GM12878 (cell line): ENCODE data around the gene STKLD1. TPM values are rescaled to one million over a fixed set of nuclear protein-coding genes. Genes with fewer than 3 reads are reported as not detected.

ENCODE experiments used
- ATAC-seq: fragments of 200-7000 bp; cut with Tn5 transposase; 3 replicates; pipeline ENCODE4 v1.9.1; 2020; ENCODE audit warnings: mild to moderate bottlenecking, moderate library complexity
- BruUV-seq: library from RNA; stranded (reverse); fragments of 400-500 nt; replicated peaks from 2 replicates; lab custom pipeline; 2021; lab: Mats Ljungman, UMichigan
- CTCF ChIA-PET: fragments of 300-600 bp; sonication (Branson Sonifier 250); formaldehyde crosslinking; extraction: SDS; loops from one replicate; lab custom pipeline; 2021; ENCODE audit warnings: inconsistent platforms; lab: Yijun Ruan, JAX
- POLR2A ChIA-PET: fragments of 350-600 bp; formaldehyde crosslinking; extraction: SDS; loops from one replicate; lab custom pipeline; 2021; ENCODE audit warnings: inconsistent platforms; lab: Charles Lee
- RAD21 ChIA-PET: fragments of 300-600 bp; sonication (Branson Sonifier 250); formaldehyde crosslinking; loops from one replicate; lab custom pipeline; 2023; ENCODE audit warnings: antibody characterized with exemption; ENCODE audit not compliant: unreplicated experiment; lab: Charles Lee
- SMC1A ChIA-PET: fragments of 300-600 bp; sonication (Branson Sonifier 250); formaldehyde crosslinking; loops from one replicate; lab custom pipeline; 2023; ENCODE audit not compliant: unreplicated experiment, uncharacterized antibody; lab: Charles Lee
- DNase-seq: peaks from one replicate; pipeline ENCODE4 v3.0.0-alpha.2; 2011; ENCODE audit warnings: low read depth, low spot score
- FAIRE-seq: peaks from 3 replicates; lab custom pipeline; 2011; peaks lifted over from hg19 to GRCh38; lab: Jason Lieb, UNC
- H2AFZ ChIP-seq: 2 replicates; pipeline ENCODE4 v1.6.0; 2011; ENCODE audit warnings: low read depth, low read length, control low read depth; ENCODE audit not compliant: control insufficient read depth
- H3K27ac ChIP-seq: 2 replicates; pipeline ENCODE4 v1.5.1; 2011; ENCODE audit warnings: control low read depth; ENCODE audit not compliant: control insufficient read depth, insufficient read depth
- H3K27me3 ChIP-seq, 2 experiments: replicated peaks in 1 of 2; 2 replicates each; pipeline versions ENCODE4 v1.6.0 to v1.6.1; 2011; ENCODE audit warnings: low read length in 1 of 2; ENCODE audit not compliant: control insufficient read depth in 2 of 2, insufficient read depth in 2 of 2
- H3K36me3 ChIP-seq, 2 experiments: 2 replicates each; pipeline ENCODE4 v1.5.1; 2011; ENCODE audit warnings: low read length in 1 of 2; ENCODE audit not compliant: control insufficient read depth in 2 of 2, insufficient read depth in 2 of 2
- H3K4me1 ChIP-seq: 2 replicates; pipeline ENCODE4 v1.6.1; 2011; ENCODE audit warnings: mild to moderate bottlenecking, low read length, moderate library complexity, mixed read lengths; ENCODE audit not compliant: control insufficient read depth, insufficient read depth
- H3K4me2 ChIP-seq: 2 replicates; pipeline ENCODE4 v1.6.0; 2011; ENCODE audit warnings: control low read depth; ENCODE audit not compliant: control insufficient read depth, insufficient read depth
- H3K4me3 ChIP-seq: fragments of 200-600 bp; sonication (generic); 2 replicates; pipeline ENCODE4 v1.5.1; 2016
- H3K79me2 ChIP-seq: 2 replicates; pipeline ENCODE4 v1.6.0; 2011; ENCODE audit warnings: low read length; ENCODE audit not compliant: control insufficient read depth, insufficient read depth
- H3K9ac ChIP-seq: 2 replicates; pipeline ENCODE4 v1.8.0; 2011; ENCODE audit warnings: low read length, control low read depth, mixed read lengths; ENCODE audit not compliant: control insufficient read depth, insufficient read depth
- H3K9me3 ChIP-seq: replicated peaks from 3 replicates; pipeline ENCODE4 v1.5.1; 2011; ENCODE audit warnings: mild to moderate bottlenecking, low read length; ENCODE audit not compliant: control insufficient read depth, insufficient read depth
- H4K20me1 ChIP-seq: 2 replicates; pipeline ENCODE4 v1.6.0; 2011; ENCODE audit not compliant: control insufficient read depth, insufficient read depth
- CBFB ChIP-seq: IDR thresholded peaks from 2 replicates; pipeline ENCODE4 v1.6.1; 2016; ENCODE audit warnings: antibody characterized with exemption, low read depth
- FOXM1 ChIP-seq: IDR thresholded peaks from 2 replicates; pipeline ENCODE4 v1.6.1; 2012; ENCODE audit warnings: low read depth, mild to moderate bottlenecking, inconsistent platforms, low read length, moderate library complexity
- HDAC6 ChIP-seq: fragments of 200-600 bp; sonication (generic); IDR thresholded peaks from one replicate; pipeline ENCODE4 v1.8.0; 2017; ENCODE audit warnings: antibody characterized with exemption; ENCODE audit not compliant: unreplicated experiment
- MTA3 ChIP-seq: IDR thresholded peaks from 2 replicates; pipeline ENCODE4 v1.6.1; 2012; ENCODE audit warnings: low read length, inconsistent platforms, borderline replicate concordance
- PML ChIP-seq: IDR thresholded peaks from 2 replicates; pipeline ENCODE4 v1.6.1; 2012; ENCODE audit warnings: low read length, inconsistent platforms
- POLR2AphosphoS2 ChIP-seq: IDR thresholded peaks from 2 replicates; pipeline ENCODE4 v1.6.1; 2011; ENCODE audit warnings: low read depth, mild to moderate bottlenecking, low read length, improper control_type of control experiment, moderate library complexity
- POLR2AphosphoS5 ChIP-seq: IDR thresholded peaks from 2 replicates; pipeline ENCODE4 v1.6.1; 2011; ENCODE audit warnings: mild to moderate bottlenecking, low read length, inconsistent platforms
- RUNX3 ChIP-seq: IDR thresholded peaks from 2 replicates; pipeline ENCODE4 v1.6.1; 2012; ENCODE audit warnings: low read length, inconsistent platforms
- WGBS: methylation state at CpG from one replicate; pipeline ENCODE4 v1.1.6; 2016; ENCODE audit warnings: low lambda C conversion rate; ENCODE audit not compliant: insufficient replicate concordance, insufficient coverage; ENCODE audit errors: missing lambda C conversion rate; 5-methylcytosine and 5-hydroxymethylcytosine counted together
- in situ Hi-C: fragments of 300-500 bp; cut with MboI; formaldehyde crosslinking; loops from 9 replicates; pipeline ENCODE4 v1.14.3; 2018; ENCODE audit warnings: mixed read lengths
- intact Hi-C: fragments of 100-400 bp; cut with micrococcal nuclease; formaldehyde crosslinking; loops from one replicate; pipeline ENCODE4 v1.14.2; 2022; ENCODE audit not compliant: unreplicated experiment
- polyA plus RNA-seq, 11 experiments: library from polyadenylated mRNA; depleted of rRNA in 4 of 11; unstranded in 6 of 11; stranded (reverse) in 5 of 11; fragments of >200 nt; fragmentation: Nextera tagmentation in 4 of 11; fragmentation: Illumina TruSeq in 1 of 11; extraction: Ambion mirVana in 4 of 11; extraction: Trizol in 1 of 11; gene quantifications; 1 replicate in 1 of 11; 2 replicates in 10 of 11; pipeline versions ENCODE4 v1.2.1 to v1.2.3, GENCODE V29; 2011 to 2016; ENCODE audit warnings: inconsistent platforms in 2 of 11, missing spikeins in 2 of 11, low read depth in 1 of 11
- total RNA-seq, 4 experiments: library from RNA; depleted of rRNA in 3 of 4; stranded (reverse); fragments of >200 nt in 3 of 4; fragmentation: Illumina TruSeq in 1 of 4; extraction: Trizol in 1 of 4; gene quantifications; 2 replicates each; pipeline versions ENCODE4 v1.2.1 to v1.2.3, GENCODE V29; 2013 to 2021

STKLD1 gene
- total and polyA plus RNA-seq, 10 of the 15 experiments (the other 5 are each of a cell fraction or from before 2014, with no cell fraction given), result 0.07 to 0.40 (median 0.29) TPM; not detected in 4

- intact Hi-C loops, result no loop called here
- ChIA-PET RAD21 (no interaction called here), CTCF (interaction anchor here (1.0 to 1.8 kb wide), 2 partner anchors 13 to 22 kb away, joined by 4 read pairs; no protein-coding TSS in a partner anchor), POLR2A (no interaction called here), SMC1A (no interaction called here)
- H2AFZ ChIP-seq, result no peak overlapping the region
- no TSS peak for BruUV-seq
- H3K4me2 ChIP-seq, result no peak overlapping the region
- ATAC-seq (no peak), DNase-seq (no peak), FAIRE-seq (no peak)
- peaks cover 22 to 43% of the 10 kb centered on the region in 2 experiments for H3K36me3 ChIP-seq
- peaks cover 6% of the 10 kb centered on the region for H3K4me1 ChIP-seq
- TF ChIP-seq HDAC6 (no peak), POLR2AphosphoS2 (peak; percentile 13; the same call in 1 of the 2 replicates), PML (peak; percentile 34), RUNX3 (peak; percentile 4; the same call in 1 of the 2 replicates), FOXM1 (0 out of 2 replicates have a peak, but pooled peaks have one; percentile 18), MTA3 (peak; percentile 75; the same call in 1 of the 2 replicates), POLR2AphosphoS5 (peak; percentile 82), CBFB (no peak)
- in situ Hi-C loops, result no loop called here
- 44% methylated on average over 8 of the region's 8 CpGs for WGBS
- no peaks in the 10 kb centered on the region for H3K9me3 ChIP-seq
- H3K27ac ChIP-seq, result no peak overlapping the region
- H3K27me3 ChIP-seq, result no peaks in the 10 kb centered on the region
- no peaks in the 10 kb centered on the region; the same call in 1 of the 2 replicates for H4K20me1 ChIP-seq
- H3K4me3 ChIP-seq, result no peak overlapping the region
- H3K79me2 ChIP-seq, result peaks cover 48% of the 10 kb centered on the region
- H3K9ac ChIP-seq, result no peak overlapping the region
Observed at GRCh38 chr9:133352635-133353340, 23.4 kb upstream of the STKLD1 start.
